ENCODE data around the gene PRRG4.
"Not testable (repeated sequence)": the region's sequence is repeated elsewhere in the genome, so short reads cannot be mapped to it uniquely, and the experiment has no call there.

PRRG4 gene

DNA sequence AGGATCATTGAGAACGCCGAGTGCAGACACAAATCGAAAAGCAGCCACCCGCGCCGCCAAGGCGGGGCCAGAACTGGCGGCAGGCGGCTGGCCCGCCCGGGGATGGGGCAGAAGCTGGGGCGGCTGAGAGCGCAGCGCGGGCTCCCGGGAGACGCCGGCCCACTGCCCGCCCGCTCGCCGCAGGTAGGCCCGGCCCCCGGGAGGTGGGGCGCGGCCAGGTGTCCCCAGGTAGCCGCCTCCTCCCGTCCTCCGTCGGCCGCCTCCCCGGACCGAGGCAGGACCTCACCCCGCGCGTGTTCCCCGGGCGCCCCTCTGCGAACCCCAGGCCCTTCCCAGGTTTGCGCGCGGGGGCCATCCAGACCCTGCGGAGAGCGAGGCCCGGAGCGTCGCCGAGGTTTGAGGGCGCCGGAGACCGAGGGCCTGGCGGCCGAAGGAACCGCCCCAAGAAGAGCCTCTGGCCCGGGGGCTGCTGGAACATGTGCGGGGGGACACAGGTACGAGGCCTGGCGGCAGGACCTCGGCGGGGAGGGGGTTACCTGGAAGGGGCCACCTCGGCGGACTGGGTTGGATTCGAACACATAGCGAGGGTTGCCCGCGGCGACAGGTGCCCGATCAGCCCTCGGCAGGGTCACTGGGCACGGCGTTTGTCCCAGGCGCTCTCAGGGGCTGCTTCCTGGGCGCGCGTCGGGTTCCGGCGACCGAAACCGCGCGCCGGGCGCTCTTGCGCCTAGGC lies at the start of gene PRRG4:
Gene PRRG4, plus strand, starts transcription at position 248 of the 733 bp plus-strand sequence. CDS start 603 bp downstream, outside the sequence.
- DNase-seq = peak; percentile 35

DNA sequence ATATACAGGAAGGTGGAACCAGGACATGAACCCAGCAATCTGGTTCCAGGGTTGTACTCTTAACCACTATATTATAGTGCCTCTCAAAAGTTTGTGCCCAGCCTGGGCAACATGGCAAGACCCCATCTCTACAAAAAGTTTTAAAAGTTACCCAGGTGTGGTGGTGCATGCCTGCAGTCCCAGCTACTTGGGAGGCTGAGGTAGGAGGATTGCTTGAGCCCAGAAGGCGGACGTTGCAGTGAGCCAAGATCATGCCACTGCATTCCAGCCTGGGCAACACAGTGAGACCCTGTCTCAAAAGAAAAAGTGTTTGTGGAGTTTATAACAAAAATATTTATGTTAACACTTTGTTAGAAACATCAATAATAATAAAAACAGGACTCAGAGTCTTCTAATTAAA lies 48.9 kb upstream of the PRRG4 start:
- not testable (repeated sequence) for DNase-seq

DNA sequence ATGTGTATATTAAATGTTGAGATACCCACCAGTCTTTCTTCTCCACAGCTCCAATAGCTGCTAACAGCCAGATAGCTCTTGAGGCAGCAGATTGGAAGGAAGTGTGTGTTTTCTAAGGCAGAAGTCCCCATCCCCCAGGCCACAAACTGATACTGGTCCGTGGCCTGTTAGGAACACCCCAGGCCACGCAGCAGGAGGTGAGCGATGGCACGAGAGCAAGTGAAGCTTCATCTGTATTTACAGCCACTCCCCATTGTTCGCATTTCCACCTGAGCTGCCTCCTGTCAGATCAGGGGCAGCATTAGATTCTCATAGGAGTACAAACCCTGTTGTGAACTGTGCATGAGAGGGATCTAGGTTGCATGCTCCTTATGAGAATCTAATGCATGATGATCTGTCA lies 48.0 kb upstream of the PRRG4 start:
- DNase-seq = no peak

DNA sequence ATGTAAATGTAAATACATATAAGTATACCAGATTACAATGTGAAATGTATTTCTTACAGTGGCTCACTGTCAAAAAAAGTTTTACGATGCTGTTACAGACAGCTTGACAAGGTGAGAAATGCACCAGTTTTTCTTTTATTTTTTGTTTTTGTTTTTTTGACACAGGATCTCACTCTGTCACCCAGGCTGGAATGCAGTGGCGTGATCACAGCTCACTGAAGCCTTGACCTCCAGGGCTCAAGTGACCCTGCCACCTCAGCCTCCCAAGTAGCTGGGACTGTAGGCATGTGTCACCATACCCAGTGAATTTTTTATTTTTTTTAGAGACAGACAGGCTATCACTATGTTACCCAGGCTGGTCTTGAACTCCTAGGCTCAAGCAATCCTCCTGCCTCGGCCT lies 44.5 kb upstream of the PRRG4 start:
- no peak for DNase-seq

DNA sequence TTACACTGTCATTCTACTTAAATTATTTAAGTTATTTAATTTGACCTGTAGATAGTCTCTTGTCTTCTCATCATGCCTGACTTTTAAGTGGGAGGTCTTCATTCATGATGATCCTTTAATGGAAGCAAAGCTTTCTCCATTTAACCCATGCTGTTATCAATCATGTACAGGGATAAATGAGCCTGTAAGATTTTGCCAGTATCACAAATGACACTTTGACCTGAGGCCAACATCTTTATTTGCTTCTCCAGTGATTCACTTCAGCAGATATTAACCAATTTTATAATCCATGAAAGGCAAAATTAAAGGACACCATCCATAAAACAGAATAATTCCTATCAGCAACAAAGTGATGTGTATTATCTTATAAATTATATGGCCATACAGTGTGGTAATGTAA lies 42.9 kb upstream of the PRRG4 start:
- DNase-seq = no peak

DNA sequence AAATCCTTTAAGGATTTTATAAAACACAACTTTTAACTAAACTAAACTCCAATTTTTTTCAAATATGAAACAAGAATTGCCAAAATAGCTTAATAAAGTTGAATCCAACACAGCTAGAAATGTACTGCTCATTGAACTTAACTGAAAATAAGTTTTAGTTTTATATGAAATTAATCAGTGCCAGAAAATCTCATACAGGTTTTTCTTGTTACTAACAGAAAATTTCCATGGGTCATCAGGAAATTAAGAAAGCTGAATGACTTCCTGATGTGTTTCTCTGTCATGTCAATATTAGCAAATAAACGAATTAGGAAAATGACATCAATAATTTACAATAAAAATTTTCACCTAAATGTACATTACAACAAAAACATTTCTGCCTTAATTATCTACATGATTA lies 38.8 kb upstream of the PRRG4 start:
- no peak for DNase-seq

DNA sequence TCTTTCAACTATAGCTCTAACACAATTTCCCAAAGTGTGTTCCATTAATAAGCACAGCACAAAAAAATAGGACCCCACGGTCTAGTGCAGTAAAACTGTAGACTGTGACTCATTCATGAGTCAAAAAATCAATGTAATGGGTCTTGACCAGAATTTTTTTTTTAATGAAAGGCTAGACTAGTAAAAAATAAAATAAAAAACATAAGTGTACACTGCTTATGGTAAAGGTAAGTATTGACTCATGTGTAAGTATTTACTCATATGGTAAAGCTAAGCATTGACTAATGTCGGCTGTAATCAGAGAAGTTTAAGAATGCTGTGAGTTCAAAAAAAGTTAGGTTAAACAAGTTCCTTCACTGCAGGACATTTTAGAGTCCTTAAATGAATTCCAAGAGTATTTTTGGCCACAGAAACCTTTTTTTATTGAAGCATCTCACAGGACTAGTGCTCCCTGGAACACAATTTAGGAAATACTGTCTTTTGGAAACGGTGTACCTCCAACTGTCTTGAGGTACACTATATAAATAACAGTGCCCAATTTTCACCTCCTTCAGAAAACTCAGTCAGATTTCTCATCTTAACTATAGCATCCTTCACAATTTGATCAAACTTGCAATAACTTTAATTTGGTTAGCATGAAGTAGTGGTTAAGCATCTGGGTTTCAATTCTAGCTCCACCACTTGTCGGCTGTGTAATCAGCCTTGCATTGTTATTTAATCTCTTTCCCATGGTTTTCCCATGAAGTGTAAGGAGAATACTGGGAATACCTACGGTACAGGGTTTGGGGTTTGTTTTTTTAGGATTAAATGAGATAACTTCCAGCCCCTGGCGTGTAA lies 37.4 kb upstream of the PRRG4 start:
- DNase-seq = no peak

DNA sequence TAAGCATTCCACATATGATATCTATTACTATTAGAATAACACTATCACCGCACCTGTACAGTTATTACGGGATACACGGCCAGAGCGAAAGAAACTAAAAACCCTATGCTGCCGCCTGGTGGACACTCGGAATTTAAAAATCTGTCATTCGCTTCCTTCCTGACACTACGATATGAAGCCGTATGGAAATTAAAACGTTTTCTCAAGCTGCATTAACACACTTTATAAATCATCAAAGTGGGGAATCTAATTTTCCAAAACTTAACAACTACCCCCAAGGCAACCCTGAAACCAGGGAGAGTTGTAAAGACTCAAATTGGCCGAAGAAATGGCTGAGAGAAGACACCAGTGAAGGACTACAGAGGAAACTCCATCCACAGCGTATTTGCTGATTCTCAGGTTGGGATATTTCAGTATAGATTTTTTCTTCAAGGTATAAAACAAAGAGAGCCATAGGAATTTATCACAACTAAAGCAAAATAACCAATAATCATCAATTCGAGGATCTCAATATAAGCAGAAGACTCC lies 36.7 kb upstream of the PRRG4 start:
- peak; percentile 65 for DNase-seq

DNA sequence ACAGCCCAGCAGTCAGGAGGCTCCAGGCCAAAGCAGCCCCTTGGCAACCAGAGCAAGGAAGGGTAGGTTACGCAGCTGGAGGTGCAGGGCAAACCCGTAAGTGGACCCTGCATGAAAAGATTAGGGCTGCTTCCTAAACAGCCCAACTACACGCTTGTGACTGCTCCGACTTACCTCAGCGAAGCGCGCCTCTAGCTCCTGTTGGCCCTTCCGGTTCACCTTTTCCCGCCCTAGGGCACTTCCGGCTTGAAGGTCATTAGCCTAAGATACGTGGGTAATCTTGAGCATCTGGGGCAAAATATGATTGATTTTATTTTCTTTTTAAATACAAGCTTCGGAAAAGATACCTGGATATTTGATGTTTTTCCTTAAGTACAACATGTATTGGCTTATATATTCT lies 35.3 kb upstream of the PRRG4 start, which contains the start of gene CCDC73:
Gene CCDC73, minus strand, starts transcription at position 224 of the 400 bp plus-strand sequence. CDS start 34,419 bp downstream, outside the sequence.
- no peak for DNase-seq

DNA sequence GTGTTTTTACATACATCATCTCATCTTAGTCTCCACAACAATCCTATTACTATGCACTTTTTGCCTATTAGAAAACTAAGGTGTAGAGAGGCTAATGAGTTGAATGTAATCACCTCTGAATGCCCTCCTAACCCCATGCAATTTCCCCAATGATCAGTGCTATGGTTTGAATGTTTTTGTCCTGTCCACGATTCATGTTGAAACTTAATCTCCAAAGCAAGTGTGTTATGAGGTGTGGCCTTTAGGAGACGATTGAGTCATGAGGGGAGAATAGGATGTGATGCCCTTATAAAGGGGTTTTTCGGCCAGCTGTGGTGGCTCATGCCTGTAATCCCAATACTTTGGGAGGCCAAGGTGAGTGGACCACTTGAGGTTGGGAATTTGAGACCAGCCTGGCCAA lies 33.3 kb upstream of the PRRG4 start:
- DNase-seq = no peak

DNA sequence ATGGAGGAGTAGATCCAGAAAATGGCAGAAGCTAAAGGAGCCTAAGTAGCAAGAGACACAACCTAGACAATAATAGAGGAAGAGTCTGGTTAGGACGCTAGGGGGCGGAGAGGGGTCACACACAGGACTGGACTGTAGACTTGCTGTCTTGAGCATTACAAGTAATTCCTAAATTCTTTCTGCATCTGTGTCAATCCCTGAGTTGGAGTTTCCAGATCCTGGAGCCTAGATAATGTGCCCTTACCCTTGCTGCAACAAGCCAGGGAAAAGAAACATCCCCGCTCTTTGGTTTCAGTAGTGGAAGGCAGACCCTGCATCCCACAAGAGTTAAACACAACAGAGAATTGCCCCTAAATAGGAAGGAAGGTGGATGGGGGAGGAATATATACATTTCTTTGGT lies 20.4 kb upstream of the PRRG4 start:
- DNase-seq = peak; percentile 32

DNA sequence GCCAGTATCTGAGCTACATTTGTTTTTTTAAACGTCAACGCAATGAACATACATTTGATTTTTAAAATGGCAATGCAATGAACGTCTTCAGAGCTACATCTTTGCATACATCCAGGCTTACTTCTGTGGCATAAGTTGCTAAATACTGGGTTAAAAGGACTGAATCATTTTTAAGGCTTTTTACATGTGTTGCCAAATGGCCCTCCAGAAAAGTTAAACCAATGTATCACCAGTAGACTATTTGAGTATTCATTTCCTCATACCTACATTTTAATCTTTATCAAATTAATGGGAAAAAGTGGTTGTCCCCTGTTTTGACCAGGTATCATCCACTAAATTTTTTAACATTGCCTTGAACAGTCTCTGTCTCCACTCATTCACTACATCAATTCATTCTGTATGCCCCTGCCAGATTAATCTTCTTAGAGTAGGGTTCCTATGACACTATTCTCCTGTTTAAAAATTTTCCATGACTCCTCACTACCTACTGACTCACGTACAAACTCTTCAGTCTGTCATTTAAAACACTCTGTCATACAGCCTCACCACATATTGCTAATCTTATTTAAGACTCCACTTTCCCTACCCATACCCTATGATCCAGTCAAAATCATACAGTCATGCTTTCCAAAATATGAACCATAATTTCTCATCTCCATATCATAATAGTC lies 12.4 kb upstream of the PRRG4 start:
- DNase-seq = no peak

DNA sequence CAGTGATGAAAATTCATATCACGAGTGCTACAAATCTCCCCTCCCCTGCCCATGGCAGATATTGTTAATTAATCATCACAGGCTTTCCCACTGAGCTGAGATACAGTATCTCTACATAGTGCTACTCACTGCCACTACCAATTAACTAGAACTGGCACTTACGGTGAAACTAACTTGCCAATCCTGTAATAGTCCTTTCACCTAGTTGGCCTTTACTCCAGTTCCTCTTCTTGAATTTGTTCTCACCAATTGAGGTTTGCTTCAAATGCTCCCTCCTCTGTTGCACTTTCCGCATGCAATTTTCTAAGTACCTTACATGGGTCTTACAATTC lies 11.9 kb upstream of the PRRG4 start:
- no peak for DNase-seq

DNA sequence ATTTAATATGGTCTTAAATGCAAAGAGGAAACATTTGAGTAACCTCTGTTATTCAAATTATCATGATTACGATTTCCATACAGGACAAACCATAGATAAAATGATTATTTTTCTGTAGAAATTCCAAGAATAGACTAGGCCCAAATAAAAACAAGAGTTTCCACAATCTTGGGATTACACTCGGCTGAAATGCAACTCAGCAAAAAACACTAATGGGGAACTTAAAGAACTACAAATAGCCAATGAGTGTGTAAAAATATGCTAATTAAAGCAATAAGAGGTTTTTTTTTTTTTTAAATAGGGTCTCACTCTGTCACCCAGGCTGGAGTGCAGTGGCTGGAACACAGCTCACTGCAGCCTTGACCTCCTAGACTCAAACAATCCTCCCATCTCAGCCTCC lies 10.5 kb upstream of the PRRG4 start:
- DNase-seq = no peak

DNA sequence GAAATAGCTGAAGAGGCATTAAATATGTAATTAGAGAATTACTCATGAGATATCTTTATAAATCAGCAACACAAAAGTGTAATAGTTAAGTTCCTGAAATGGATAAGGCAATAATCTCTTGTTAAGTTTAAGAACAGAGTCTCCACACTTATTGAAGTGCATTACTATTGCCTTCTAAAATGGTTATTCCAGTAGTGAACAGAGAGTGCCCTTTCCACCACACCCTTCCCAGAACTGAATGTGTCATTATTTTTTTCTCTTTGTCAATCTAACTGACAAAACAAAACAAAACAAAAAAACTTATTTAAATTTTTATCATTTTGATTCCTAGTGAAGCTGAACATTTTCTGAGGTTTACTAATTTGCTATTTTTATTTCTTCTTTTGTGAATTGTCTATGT lies 9.2 kb upstream of the PRRG4 start:
- DNase-seq = no peak

DNA sequence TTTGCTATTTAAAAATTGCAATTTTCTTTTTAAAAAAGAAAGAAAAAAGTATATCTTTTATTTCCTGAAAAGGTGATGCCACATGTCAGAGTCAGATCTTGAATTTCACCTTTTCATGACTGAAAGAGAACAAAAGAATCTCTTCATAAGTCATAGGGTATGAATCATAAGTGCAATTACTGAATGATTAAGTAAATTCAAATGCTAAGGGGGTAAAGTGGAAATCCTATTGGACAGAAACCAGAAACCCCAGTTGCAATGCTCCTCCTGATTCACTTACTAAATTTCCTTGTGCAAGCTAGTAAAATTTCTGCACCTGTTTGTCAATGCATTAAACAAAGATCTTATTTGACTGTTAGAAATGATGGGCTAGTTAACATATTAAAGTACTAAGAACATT lies 8.2 kb upstream of the PRRG4 start:
- DNase-seq = no peak

DNA sequence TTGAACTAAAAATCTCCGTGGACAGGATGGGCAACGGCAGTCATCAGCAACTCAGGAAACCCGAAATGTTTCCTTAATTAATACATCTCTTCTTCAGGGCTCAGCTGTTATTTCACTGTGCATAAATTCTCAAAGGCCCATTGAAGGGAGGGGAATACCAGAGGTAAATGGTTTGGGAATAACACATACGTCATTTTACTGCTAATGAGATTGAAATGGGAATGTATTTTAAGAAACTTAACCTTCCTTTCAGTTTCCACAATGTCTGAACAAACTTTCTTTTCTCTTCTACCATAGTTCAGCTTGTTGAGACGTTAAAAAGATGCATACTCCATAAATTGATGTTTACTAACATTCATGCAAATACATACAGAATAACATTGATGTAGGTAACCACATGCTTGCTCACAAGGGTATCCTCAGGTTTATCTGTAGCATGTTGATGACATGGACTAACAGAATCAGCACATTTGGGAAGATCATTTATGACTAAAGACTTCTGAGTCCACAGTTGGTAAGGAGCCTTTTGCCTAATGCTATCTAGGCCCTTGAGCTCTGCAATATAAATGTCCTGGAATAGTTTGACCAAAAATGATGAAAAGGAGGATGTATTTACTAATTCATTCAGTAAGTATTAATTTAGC lies 7.7 kb upstream of the PRRG4 start:
- DNase-seq = no peak

DNA sequence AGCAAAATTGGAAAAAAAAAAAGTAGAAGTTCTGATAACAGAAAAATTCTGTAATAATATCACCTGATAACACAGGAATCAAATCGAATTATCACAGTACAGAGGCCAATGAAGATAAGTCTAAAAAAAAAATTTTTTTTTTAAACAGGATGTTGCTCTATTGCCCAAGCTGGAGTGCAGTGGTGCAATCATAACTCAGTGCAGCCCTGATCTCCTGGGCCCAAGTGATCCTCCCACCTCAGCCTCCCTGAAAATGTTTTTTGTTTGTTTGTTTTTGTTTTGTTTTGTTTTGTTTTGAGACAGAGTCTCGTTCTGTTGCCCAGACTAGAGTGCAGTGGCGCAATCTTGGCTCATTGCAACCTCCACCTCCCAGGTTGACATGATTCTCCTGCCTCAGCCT lies 6.1 kb upstream of the PRRG4 start:
- not testable (repeated sequence) for DNase-seq

DNA sequence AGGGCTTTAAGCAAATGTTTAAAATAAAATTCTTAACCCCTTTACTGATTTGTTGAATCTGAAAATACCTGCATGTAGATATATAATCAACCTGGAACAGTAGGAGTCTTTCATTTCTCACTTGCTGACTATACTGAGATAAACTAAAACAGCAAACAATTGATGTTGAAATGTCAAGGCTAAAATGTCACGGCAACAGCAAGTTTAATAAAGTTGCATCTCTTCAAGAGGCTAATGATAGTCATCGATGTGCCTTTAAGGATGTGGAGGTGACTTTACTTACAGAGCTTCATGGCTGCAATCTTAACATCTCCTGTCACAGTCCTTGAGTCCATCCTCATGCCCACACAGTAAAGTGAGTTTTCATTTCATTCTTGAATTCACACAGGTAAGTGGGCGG lies 3.6 kb upstream of the PRRG4 start:
- no peak for DNase-seq

DNA sequence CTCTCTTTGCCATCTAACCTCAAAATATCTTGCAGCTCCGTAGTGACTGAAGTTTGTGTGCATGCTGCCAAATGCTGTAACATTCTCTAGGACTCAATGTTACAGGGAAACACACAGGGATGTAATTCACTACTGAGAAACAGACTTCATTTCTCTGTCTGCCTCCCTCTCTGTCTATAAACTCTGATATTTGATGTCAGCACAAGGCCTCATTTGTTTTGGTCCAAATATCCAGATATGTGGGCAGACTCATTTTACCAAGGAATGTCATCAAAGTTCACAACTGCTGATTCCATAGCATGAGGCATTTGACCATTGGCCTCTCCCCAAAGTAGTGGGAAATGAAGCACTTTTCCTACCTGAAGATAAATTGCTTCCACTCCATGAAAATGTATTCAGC lies 2.5 kb upstream of the PRRG4 start:
- no peak for DNase-seq

DNA sequence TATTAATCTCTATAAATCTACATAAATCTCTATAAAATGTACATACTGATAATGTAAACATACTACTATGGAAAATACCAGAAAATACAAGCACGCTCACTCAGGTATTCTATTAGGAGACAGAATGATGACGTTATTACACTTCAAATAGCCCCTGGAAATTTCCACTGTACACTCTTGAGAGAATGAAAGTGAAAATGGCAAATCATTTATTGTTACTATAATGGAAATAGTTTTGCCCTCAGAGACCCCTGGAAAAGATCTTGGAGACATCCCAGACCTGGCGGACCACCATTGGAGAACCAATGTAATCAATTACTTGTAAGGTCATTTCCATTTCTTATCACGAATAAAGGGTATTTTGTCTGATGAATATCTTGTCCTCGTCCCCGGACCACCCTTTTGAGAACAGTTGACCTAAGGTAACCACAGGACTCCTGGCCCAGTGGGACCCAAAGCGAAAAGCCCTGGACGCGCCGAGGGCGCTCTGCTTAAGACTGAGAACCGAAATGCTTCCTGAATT lies 509 bp upstream of the PRRG4 start:
- DNase-seq = no peak

DNA sequence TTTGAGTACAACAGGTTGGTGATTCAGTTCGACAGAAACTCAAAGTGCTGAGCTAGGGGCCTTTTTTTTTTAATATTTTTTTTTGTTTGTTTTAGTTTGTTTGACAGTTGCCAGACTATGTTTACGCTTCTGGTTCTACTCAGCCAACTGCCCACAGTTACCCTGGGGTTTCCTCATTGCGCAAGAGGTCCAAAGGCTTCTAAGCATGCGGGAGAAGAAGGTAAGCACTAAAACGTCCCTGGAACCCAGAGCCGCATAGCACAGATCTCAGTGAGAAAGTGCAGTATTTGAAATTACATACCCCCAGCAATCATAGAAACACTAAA lies 649 bp downstream of the PRRG4 start:
- no peak for DNase-seq

DNA sequence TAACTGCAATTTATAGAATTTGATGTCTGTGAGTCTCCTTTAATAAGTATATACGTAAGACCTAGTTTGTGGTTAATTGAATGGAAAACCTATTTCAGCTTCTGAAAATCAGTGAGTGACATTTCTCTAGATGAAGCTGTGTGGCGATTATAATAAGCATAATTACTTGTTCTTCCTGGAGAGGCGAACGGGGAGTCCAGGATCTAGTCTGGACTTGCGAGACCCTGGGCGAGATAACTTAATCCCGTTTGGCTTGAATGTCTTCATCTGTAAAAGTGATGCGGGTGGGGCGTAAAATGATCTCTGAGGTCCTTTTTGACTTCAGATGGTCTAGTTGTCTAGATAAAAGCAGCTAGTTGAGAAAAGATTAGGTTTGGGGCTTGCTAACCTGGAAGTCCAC lies 1.1 kb downstream of the PRRG4 start:
- no peak for DNase-seq
